Glutamatergic neuron (in vitro differentiated cells): ENCODE measurements around the gene PHKB. TPM values are rescaled to one million over a fixed set of nuclear protein-coding genes. Genes with fewer than 3 reads are reported as not detected.

Source experiments
- DNase-seq: peaks from one replicate; pipeline ENCODE4 v3.0.0; 2022
- H3K27ac Mint-ChIP-seq: one replicate; pipeline ENCODE4 v1.8.0; 2020; ENCODE audit warnings: mild to moderate bottlenecking, mixed read lengths, inconsistent platforms; ENCODE audit not compliant: unreplicated experiment
- H3K27me3 Mint-ChIP-seq: one replicate; pipeline ENCODE4 v1.8.0; 2020; ENCODE audit warnings: mild to moderate bottlenecking, moderate library complexity, mixed read lengths, inconsistent platforms; ENCODE audit not compliant: unreplicated experiment
- H3K36me3 Mint-ChIP-seq: one replicate; pipeline ENCODE4 v1.8.0; 2020; ENCODE audit warnings: mild to moderate bottlenecking, mixed read lengths, inconsistent platforms; ENCODE audit not compliant: unreplicated experiment
- H3K4me1 Mint-ChIP-seq: one replicate; pipeline ENCODE4 v1.8.0; 2020; ENCODE audit warnings: mild to moderate bottlenecking, low read depth, mixed read lengths, inconsistent platforms; ENCODE audit not compliant: unreplicated experiment
- H3K4me3 Mint-ChIP-seq: one replicate; pipeline ENCODE4 v1.8.0; 2020; ENCODE audit warnings: mild to moderate bottlenecking, mixed read lengths, inconsistent platforms; ENCODE audit not compliant: unreplicated experiment
- H3K9me3 Mint-ChIP-seq: one replicate; pipeline ENCODE4 v1.8.0; 2020; ENCODE audit warnings: mild to moderate bottlenecking, moderate library complexity, mixed read lengths, inconsistent platforms; ENCODE audit not compliant: unreplicated experiment
- CTCF ChIP-seq: fragments of 200-600 bp; sonication (generic); IDR thresholded peaks from one replicate; pipeline ENCODE4 v1.5.0; 2021; ENCODE audit not compliant: partially characterized antibody, unreplicated experiment
- total RNA-seq: library from RNA; stranded (reverse); fragmentation: NEBNext Ultra II Directional; extraction: Animal tissue kit (Norgen Biotek cat#: 25700); gene quantifications from one replicate; pipeline ENCODE4 v1.2.1, GENCODE V29; 2021; ENCODE audit not compliant: unreplicated experiment

Gene PHKB
- total RNA-seq, 1 donor from 2014 or later: 123 TPM

- no peaks in the 10 kb centered on the region for H3K27me3 Mint-ChIP-seq
- no peak overlapping the region for H3K27ac Mint-ChIP-seq
Measured at GRCh38 chr16:47519546-47519945, 58.4 kb downstream of the PHKB start.

GRCh38 chr16:47519996-47520679 lies 59.0 kb downstream of the PHKB start:
- H3K4me1 Mint-ChIP-seq: peaks cover 5% of the 10 kb centered on the region
- peaks cover 14% of the 10 kb centered on the region for H3K36me3 Mint-ChIP-seq
- no peak for DNase-seq
- no peaks in the 10 kb centered on the region for H3K27me3 Mint-ChIP-seq
- no peak for TF ChIP-seq CTCF
- H3K4me3 Mint-ChIP-seq: no peak overlapping the region
- peaks cover 2% of the 10 kb centered on the region for H3K9me3 Mint-ChIP-seq
- no peak overlapping the region for H3K27ac Mint-ChIP-seq

More at GRCh38 chr16:47519546-47519945, 58.4 kb downstream of the PHKB start:
- DNase-seq: no peak
- no peak overlapping the region for H3K4me3 Mint-ChIP-seq
- H3K9me3 Mint-ChIP-seq: peaks cover 2% of the 10 kb centered on the region
- H3K36me3 Mint-ChIP-seq: peaks cover 14% of the 10 kb centered on the region
- no peak for TF ChIP-seq CTCF
- H3K4me1 Mint-ChIP-seq: peaks cover 5% of the 10 kb centered on the region

- DNase-seq: no peak
- H3K4me3 Mint-ChIP-seq: no peak overlapping the region
- TF ChIP-seq CTCF: no peak
- peaks cover 5% of the 10 kb centered on the region for H3K4me1 Mint-ChIP-seq
- peaks cover 2% of the 10 kb centered on the region for H3K9me3 Mint-ChIP-seq
- H3K27me3 Mint-ChIP-seq: no peaks in the 10 kb centered on the region
- peaks cover 14% of the 10 kb centered on the region for H3K36me3 Mint-ChIP-seq
- no peak overlapping the region for H3K27ac Mint-ChIP-seq
Measured at GRCh38 chr16:47523342-47524006, 62.3 kb downstream of the PHKB start.

- H3K9me3 Mint-ChIP-seq: peaks cover 2% of the 10 kb centered on the region
- H3K4me3 Mint-ChIP-seq: no peak overlapping the region
Measured at GRCh38 chr16:47524007-47524405, 62.9 kb downstream of the PHKB start.

More at GRCh38 chr16:47524007-47524405, 62.9 kb downstream of the PHKB start:
- peaks cover 14% of the 10 kb centered on the region for H3K36me3 Mint-ChIP-seq
- H3K4me1 Mint-ChIP-seq: peaks cover 5% of the 10 kb centered on the region
- no peak for TF ChIP-seq CTCF
- no peak overlapping the region for H3K27ac Mint-ChIP-seq
- no peak for DNase-seq
- H3K27me3 Mint-ChIP-seq: no peaks in the 10 kb centered on the region
